ENCODE data around the gene PSME1.

- TF ChIP-seq CTCF (IDR thresholded peaks at IDR 0.05; ENCODE audit: low read depth, low read length, missing input control) = no peak
- TF ChIP-seq RAD21 (IDR thresholded peaks at IDR 0.05) = no peak
- TF ChIP-seq ATF3 (IDR thresholded peaks at IDR 0.05) = no peak
- no peak for TF ChIP-seq SP1 (IDR thresholded peaks at IDR 0.05)
- no peak for TF ChIP-seq TAF1 (conservative IDR thresholded peaks at IDR 0.05)
- TF ChIP-seq MAX (IDR thresholded peaks at IDR 0.05) = no peak
- TF ChIP-seq YY1 (IDR thresholded peaks at IDR 0.05) = no peak
- no peak for TF ChIP-seq HNF4A (conservative IDR thresholded peaks at IDR 0.05)
- TF ChIP-seq REST (IDR thresholded peaks at IDR 0.05) = no peak
Measured at GRCh38 chr14:24155100-24155499, 19.1 kb downstream of the PSME1 start.
